CD4-positive, alpha-beta T cell treated with Interleukin-4 for 4 hours (primary cell): ENCODE measurements around the gene FRAS1.
"Not testable (repeated sequence)": the region's sequence is repeated elsewhere in the genome, so short reads cannot be mapped to it uniquely, and the experiment has no call there.

Experiments used
- DNase-seq: peaks from one replicate; pipeline ENCODE4 v3.0.0-alpha.2; 2020

Gene FRAS1

GRCh38 chr4:78464265-78464664 lies 407.1 kb downstream of the FRAS1 start:
- no peak for DNase-seq

- not testable (repeated sequence) for DNase-seq
These were observed 410.1 kb downstream of the FRAS1 start for GRCh38 chr4:78467223-78467622.

GRCh38 chr4:78468272-78468671 lies 411.1 kb downstream of the FRAS1 start:
- no peak for DNase-seq

GRCh38 chr4:78476108-78476704 lies 419.1 kb downstream of the FRAS1 start:
- DNase-seq: no peak

GRCh38 chr4:78477276-78477675 lies 420.2 kb downstream of the FRAS1 start:
- DNase-seq: no peak

GRCh38 chr4:78478523-78478922 lies 421.4 kb downstream of the FRAS1 start:
- no peak for DNase-seq

GRCh38 chr4:78480286-78480685 lies 423.2 kb downstream of the FRAS1 start:
- no peak for DNase-seq

GRCh38 chr4:78481180-78481579 lies 424.1 kb downstream of the FRAS1 start:
- DNase-seq: no peak

- no peak for DNase-seq
These were observed 425.2 kb downstream of the FRAS1 start for GRCh38 chr4:78482281-78482680.

GRCh38 chr4:78483811-78484210 lies 426.7 kb downstream of the FRAS1 start:
- DNase-seq: no peak

- DNase-seq: no peak
These were observed 427.5 kb downstream of the FRAS1 start for GRCh38 chr4:78484574-78484973.

GRCh38 chr4:78493731-78494130 lies 436.6 kb downstream of the FRAS1 start:
- no peak for DNase-seq

GRCh38 chr4:78496021-78496643 lies 439.0 kb downstream of the FRAS1 start:
- no peak for DNase-seq

GRCh38 chr4:78506260-78506659 lies 449.1 kb downstream of the FRAS1 start:
- not testable (repeated sequence) for DNase-seq

GRCh38 chr4:78509043-78509442 lies 451.9 kb downstream of the FRAS1 start:
- DNase-seq: no peak

GRCh38 chr4:78510108-78510507 lies 453.0 kb downstream of the FRAS1 start:
- no peak for DNase-seq

- no peak for DNase-seq
These were observed 453.6 kb downstream of the FRAS1 start for GRCh38 chr4:78510681-78511080.

- no peak for DNase-seq
These were observed 455.3 kb downstream of the FRAS1 start for GRCh38 chr4:78512357-78512920.

- DNase-seq: no peak
These were observed 456.4 kb downstream of the FRAS1 start for GRCh38 chr4:78513411-78513975.

GRCh38 chr4:78517050-78517652 lies 460.0 kb downstream of the FRAS1 start:
- DNase-seq: no peak

- DNase-seq: no peak
These were observed 461.4 kb downstream of the FRAS1 start for GRCh38 chr4:78518561-78518960.

- DNase-seq: no peak
These were observed 462.8 kb downstream of the FRAS1 start for GRCh38 chr4:78519962-78520361.

- no peak for DNase-seq
These were observed 463.7 kb downstream of the FRAS1 start for GRCh38 chr4:78520808-78521226.

GRCh38 chr4:78524009-78524408 lies 466.9 kb downstream of the FRAS1 start:
- no peak for DNase-seq
